ENCODE results near the gene ANKRD66.
"Not testable (repeated sequence)": the region's sequence is repeated elsewhere in the genome, so short reads cannot be mapped to it uniquely, and the experiment has no call there.

ANKRD66 gene

DNA sequence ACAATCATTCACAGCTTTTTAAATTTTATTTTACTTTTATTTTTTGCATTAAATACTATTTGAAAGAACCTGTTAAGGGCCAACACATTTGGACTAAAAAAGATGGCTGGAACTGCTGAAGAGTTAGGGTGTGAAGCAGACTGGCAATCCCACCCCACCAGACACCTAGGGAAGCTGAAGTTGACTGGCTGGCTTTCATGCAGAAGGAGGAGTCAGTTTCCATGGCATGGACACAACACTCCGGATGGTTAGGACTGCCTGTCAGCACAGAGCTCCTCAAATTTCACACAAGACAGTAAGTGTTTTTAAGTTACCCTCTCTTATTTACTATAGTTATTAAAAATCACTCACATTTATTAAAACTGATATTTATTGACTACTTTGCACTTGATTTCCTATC, at the start of gene ANKRD66:
Gene ANKRD66 (plus strand): TSS at position 238 of the 400 bp plus-strand sequence. CDS start 5,016 bp downstream, outside the sequence.
- DNase-seq (ENCODE audit: low read depth in 3 of 3, low spot score in 1 of 3), result no peak

DNA sequence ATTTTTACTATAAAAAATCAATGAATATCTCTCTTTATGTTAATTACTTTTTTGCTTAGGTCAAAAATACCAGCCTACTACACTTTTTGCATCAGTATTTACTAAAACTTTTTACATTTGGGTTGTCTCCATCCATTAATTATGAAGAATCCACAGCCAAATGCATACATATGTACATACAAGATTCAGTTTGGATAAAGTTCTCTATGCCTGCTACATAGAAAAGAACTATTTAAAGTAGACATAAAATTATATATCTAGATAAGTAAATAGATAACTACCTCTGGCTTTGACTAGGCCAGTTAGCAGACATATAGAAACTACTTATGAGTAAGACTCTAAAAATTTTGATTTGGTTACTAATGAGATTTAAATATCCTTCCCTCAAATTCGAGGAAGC, 46.8 kb upstream of the ANKRD66 start:
- no peak for DNase-seq (ENCODE audit: low read depth in 3 of 3, low spot score in 1 of 3)

DNA sequence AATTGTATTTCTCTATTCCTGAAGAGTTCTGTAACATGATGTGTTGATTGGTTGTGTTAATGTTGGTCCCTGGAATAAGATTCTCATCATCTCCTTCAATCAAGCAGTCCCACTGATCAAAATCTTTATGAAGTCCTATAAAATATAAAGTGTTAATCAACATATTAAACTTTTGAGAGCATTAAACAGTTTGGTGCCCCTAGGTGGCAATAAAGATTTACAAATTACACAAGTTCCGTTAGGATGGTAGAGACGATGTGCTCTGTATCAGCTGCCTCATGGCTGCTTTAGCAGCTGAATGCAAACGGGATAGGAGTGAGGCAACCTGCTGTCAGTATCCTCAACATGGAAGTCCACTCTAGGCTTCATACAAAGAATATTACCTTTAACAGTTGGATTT, 42.2 kb upstream of the ANKRD66 start:
- no peak for DNase-seq (ENCODE audit: low read depth in 3 of 3, low spot score in 1 of 3)

DNA sequence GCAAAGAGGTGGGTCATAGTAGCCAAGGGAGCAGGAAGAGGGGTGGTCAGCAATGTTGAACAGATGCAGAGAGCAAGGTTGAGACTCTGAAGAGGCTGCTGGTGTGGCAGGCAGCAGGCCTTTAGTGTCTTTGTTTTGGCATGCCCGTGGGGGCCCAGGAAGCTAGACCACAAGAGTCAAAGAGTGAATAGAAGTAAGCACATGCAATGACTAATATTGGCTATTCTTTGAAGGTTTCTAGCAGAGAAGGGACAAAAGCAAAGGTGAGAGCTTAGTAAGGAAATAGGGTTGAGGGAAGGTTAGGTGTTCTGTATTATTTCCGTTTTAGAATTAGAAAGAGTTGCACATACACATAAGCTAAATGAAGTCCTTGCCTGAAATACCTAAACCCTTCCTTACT, 40.3 kb upstream of the ANKRD66 start:
- no peak for DNase-seq (ENCODE audit: low read depth in 3 of 3, low spot score in 1 of 3)

DNA sequence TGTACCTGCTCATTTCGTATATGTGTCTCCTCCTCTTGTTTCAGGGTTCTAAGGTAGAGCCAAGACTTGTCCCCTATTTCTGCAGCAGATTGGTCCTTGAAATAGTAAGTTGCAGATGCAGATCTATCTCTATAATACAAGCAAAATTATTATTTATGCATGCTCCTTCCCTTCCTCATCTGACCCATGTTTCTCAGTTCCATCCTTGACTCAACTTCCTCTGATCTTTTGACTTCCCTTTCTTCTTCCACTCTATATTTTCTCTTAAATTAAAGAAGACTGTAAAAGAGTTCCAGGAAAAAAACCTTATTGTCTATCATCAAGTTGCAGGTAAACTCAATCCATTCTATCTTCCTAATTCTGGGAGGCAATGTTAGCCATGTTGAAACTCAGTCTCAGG, 35.2 kb upstream of the ANKRD66 start:
- no peak for DNase-seq (ENCODE audit: low read depth in 3 of 3, low spot score in 1 of 3)

DNA sequence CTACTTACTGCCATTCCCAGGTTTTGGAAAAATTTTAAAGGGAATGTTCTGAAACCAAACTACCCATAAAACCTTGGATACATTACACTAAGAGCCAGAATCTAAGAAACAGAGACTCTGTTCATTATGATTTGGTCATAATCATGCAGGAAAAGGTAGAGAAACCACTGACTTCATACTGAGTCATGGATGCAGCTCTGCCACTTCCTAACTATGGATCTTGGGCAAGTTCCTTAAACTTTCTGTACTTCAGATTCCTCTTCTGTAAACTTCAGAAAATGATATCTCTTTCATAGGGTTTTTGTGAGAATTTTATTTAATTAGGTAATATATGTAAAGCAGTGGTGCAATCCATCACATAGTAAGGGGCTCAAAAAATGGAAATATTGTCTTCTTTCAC, 31.6 kb upstream of the ANKRD66 start:
- DNase-seq (ENCODE audit: low read depth in 3 of 3, low spot score in 1 of 3), result no peak

DNA sequence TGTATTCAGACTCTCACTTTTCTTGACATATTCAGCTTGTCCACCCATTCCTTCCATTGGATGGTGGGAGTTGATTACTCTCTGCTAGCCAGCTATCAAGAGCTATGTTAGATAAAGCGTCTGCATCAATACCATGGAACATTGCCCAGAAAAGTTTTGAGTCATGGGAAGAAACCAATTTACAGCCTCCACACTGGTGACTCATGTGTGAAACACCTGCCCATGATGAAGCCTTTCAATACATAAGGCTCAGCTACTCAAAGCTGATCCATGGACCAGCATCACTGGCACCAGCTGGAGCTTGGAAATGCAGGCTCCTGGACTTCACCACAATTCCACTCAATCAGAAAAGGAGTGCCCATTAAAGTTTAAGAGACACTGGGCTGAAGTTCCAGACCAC, 27.6 kb upstream of the ANKRD66 start:
- DNase-seq (ENCODE audit: low read depth in 3 of 3, low spot score in 1 of 3), result no peak

DNA sequence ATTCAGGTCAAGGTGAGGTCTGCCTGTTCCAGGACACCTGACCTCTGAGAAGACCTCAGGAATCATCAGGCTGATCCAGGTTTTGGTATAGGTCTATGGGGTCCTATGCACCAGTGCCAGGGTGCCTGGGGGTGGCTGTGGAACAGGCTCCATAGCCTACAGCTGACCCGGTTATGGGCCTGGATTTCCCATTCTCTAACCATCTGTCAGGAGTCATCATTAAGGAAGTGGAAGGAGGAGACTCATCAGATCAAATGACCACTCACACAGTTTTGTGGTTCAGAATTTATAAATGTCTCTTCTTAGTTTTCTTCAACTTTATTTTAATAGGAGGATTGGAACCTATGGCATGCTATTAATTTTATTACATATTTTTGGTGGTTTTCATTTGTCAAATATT, 26.3 kb upstream of the ANKRD66 start:
- DNase-seq (ENCODE audit: low read depth in 3 of 3, low spot score in 1 of 3), result no peak

DNA sequence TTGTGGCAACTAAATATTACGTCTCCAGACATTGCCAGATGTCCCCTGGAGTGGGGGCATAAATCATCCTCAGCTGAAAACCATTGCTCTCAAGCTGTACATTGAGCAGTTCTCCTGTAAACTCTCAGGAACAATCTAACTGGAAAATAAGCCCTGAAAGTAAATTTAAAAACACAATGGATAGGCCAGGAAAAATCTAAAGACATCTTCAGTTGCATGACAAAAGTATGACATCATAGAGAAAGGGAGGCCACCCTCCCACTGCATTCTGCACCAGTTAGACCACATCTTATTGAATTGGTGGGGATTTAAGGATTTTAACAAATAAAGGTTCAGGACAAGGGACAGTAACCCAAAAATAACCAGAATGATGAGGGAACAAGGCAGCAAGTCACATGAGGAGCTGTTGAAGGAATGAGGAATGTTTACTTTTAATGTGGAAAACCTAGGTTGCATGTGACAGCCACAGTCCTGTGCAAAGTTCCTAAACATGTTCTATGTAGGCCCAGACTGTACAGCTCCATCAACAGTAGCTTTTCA, 16.9 kb upstream of the ANKRD66 start:
- no peak for DNase-seq (ENCODE audit: low read depth in 3 of 3, low spot score in 1 of 3)

DNA sequence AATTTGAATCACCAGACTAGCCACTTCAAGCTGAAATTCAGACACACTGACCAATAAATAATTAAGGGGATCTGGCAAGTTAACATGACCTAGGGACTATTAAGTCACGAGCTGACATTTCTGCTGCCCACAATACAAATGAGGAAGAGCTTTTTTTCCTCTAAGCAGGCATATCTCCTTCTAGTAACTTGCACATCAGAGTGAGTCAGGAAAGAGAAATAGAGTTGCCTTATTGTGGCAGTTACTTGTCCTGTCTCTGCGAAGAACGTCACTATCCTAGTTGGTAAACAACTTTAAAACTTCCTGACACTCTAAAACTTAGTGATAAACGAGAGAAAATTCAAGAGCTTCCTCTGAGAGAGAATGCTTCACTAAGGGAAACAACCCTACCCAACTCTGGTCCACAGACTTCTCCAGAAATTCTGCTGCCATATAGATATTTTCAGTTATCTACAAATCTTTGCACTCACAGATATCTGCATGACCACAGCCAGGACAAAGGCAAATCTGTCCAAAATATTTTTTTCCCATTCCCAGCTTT, 15.7 kb upstream of the ANKRD66 start:
- DNase-seq (ENCODE audit: low read depth in 3 of 3, low spot score in 1 of 3), result no peak

DNA sequence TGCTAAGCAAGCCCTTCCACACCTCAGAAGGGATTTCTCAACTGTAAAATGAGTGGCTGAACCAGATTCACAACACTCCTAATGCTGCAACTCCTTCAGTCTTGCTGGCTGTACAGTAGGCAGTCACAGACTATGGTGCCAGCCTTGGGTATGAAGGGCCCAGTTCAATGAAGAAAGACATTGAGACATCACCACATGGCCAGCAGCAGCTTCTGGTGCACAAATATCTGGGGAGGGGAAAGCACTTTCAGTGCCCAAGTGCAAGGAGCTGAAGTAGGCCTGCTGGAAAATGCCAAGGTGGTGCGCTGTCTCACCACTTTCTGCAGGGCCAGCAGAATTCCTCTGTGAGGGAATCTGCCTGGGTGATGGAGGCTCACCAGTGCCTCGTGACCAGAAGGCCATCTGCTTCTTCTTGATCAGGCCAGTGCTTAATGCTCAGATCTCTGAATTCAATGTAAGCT, 13.4 kb upstream of the ANKRD66 start:
- no peak for DNase-seq (ENCODE audit: low read depth in 3 of 3, low spot score in 1 of 3)

DNA sequence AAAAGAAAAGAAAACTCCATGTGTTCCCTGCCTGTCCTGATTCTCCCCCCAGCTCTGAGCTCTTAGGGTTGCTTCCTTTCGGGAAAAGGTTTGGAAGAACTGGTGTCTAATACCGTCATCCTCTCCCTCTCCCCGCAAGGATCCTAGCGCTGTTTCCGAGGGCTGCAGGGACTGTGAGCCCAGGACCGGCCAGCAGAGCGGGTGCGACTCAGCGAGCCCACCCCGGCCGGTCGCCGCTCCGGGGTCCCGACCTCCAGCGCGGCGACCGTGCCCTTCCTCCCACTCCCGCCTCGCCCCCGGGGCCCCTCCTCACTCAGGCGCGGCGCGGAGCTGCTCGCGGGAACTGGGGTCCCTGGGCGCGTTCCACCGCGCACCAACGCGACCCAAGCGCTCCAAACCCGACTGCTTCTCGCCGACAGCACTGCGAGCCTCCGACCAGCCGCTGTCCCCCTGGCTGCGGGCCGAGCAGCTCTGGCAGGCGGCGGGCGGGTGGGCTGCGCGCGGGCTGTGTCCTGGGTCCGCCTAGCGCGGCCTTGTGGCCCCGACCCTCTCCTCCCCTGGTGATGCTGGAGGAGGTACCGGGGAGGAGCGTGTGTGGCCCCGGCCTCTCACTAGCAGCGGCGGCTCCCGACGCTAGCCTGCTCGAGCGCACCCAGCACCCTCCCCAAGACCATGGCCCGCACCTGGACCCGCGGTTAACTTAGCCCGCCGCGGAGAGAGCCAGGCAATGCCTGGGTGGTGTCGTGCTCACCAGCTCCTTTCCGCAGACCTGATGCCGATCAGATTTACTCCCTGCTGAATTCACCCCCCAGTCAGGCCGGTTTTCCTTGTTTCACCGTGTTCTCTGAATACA, 11.6 kb upstream of the ANKRD66 start, which contains the start of gene PLA2G7:
Gene PLA2G7 (minus strand): TSS at position 509 of the 853 bp plus-strand sequence. CDS start 12,484 bp downstream, outside the sequence.
- DNase-seq (ENCODE audit: low read depth in 3 of 3, low spot score in 1 of 3), result no peak

DNA sequence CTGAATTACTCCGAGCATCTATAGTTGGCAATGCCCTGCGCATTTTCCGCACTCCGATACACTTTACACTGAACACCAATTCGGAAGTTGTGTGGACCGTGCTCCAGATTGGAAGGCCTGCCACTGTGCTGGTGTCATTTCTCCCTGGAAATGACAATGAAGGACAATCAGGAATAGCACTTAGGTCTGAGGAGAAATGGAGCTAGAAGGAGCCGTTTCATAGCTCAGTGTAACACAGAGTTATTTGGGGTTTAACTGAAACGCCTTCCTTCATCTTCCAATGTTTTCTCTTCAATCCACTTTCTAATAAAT, 11.1 kb upstream of the ANKRD66 start:
- DNase-seq (ENCODE audit: low read depth in 3 of 3, low spot score in 1 of 3), result no peak

DNA sequence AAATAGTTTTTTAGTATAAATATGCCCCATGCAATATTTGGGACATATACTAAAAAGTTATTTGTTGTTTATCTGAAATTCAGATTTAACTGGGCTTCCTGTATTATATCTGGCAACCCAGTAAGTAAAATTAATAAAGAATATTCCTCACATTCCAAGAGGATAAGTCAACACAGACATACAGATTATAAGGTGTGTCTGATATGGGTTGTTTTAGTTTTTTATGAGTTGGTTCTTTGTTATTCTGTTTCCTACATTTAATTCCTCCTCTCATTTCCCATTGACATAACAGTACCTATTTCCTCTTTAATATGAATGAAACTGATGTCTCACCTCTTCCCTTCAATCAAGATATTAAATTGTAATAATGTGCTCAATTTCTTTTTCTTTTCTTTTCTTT, 9.8 kb upstream of the ANKRD66 start:
- DNase-seq (ENCODE audit: low read depth in 3 of 3, low spot score in 1 of 3), result no peak

DNA sequence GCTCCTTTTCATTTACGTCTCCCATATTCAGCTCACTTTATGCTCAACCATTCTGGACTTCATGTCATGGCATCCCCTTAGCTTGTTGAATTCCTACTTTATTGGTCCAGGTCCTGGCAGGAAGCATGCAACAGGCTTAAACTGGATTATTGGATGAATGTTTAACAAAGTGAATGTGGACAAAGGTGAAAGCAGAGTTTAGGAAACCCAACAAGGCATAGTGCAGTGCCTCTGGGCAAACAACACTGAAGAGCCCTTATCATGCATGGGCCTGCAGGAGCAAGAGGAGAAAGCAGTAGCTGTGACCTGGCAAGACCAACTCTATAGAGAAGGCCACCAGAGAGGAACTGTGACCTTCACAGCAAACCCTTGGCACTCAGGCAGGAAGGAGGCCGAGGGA, 5.3 kb upstream of the ANKRD66 start:
- no peak for DNase-seq (ENCODE audit: low read depth in 3 of 3, low spot score in 1 of 3)

DNA sequence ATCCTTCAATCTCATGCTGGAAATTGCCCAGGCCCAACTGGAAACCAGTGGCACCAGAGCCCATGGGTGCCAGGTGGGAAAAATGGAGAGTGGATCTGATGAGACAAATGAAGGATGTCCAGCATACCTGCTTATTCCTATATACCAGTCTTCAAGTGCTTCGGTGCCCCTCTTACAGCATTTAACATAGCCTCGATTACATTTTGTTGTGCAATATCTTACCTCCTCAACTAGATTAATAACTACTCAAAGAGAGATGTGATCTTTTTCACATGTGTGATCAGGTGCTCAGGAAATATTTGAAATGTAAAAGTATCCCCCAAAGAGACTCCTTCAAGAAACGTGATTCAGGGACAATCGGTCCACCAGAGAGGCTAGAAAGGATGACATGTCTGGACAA, 4.8 kb upstream of the ANKRD66 start:
- DNase-seq (ENCODE audit: low read depth in 3 of 3, low spot score in 1 of 3), result no peak

DNA sequence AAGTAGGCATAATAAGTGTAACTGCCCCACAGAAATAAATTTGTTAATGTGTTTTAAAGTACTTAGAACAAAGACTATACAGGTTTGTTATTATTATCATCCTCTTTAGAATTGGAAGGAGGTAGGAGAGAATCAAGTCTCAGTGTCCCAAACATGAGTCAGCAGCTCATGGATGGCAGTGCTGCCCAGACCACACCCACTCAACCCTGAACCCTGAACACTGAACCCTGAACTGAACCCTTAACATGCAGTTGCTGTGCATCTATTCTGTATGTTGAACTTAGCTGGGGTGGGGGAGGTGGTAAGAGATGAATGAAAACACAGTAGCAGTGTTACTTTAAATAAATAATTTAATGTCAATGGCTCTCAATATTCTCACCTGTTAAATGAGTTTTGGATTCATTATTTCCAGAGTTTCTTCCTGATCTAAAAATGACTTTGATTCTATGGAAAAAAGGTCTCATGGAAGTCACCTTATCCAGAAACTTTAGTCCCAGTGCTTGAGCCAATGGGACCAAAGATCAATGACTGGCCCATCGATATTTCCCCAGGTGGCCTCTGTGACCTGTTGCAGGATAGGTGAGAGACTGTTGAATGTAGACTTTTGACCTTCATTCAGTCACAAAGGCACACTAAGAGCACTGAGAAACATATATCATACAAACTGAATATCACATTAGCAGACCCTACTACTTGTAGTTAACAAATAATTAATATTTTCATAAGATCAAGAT, 3.1 kb upstream of the ANKRD66 start:
- no peak for DNase-seq (ENCODE audit: low read depth in 3 of 3, low spot score in 1 of 3)

DNA sequence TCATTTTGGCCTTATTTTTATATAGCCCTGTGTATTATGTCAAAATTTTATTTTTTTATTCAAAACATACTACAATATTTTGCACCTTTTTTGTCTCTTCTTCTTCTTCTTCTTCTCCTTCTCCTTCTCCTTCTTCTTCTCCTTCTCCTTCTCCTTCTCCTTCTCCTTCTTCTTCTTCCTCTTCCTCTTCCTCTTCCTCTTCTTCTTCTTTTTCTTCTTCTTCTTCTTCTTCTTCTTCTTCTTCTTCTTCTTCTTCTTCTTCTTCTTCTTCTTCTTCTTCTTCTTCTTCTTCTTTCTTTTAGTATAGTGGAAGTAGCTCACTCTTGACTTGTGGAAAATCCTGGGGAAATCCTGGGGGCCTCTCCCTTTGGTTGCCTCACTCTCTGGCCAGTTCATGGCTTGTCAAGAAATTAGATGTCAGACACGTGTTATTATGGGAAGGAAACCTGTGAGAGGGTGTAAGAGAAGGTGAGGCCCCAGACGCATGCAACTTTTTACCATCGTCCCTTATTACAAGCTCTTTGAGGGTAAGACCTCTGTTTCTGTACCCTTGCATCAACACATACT, 2.5 kb upstream of the ANKRD66 start:
- not testable (repeated sequence) for DNase-seq (ENCODE audit: low read depth in 3 of 3, low spot score in 1 of 3)

DNA sequence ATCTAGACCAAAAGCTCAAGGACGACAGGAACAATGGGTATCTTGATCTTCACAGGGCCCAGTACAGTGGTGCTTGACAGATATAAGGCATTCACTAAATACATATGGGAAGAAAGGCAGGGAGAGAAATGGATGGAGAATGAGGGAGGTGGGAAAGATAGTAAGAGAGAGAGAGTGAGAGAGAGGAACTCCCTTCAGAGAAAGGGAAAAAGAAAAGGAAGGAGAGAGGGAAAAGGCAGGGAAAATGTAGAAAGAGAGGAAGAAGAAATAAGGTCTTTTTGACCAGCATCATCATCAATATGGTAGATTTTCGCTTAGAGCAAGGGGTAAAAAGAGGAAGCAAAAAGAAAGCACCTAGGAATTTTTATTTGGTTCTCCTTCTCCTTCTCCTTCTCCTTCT, 760 bp upstream of the ANKRD66 start:
- no peak for DNase-seq (ENCODE audit: low read depth in 3 of 3, low spot score in 1 of 3)

DNA sequence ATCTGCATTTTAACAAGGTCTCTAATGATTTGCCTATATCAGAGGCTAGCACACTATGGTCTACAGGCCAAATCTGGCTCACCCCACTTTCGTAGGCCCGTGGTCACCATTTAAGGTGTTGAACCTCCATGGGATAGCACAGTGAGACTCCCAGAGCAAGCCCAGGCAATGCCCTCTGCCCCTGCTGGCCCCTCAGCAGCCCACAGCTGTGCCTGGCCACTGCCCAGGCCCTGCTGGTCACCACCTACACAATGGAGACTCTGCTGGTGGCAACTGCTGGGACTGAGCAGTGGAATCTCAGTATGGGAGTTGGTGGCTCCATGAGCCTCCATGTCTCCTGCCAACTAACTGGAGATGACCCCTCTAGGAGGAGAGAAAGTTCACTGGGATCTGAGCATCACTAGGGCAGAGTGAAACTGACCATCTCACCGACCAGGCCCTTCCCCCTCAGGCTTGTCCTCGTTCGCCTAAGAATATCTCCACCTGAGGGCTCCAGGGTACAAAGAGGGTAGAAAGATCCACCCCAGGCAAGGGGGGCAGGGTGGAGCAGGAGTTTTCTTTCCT, 2.3 kb downstream of the ANKRD66 start:
- DNase-seq (ENCODE audit: low read depth in 3 of 3, low spot score in 1 of 3), result no peak

DNA sequence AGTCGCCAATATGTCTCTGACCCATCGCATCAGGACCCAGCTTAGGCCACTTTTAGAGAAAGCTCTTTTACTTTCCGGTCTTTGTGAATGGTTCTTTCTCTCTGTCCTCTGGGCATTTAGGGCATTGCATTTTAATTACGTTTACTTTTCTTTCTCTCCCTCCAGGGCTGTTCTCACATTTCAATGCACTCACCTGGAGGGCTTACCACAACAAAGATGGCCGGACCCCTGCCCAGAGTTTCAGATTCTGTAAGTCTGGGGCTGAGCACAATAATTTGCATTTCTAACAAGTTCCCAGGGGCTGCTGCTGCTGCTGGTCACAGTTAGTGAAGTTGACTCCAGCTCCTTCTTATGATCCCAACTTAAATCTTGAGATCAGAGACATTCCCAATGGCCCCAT, 3.0 kb downstream of the ANKRD66 start:
- no peak for DNase-seq (ENCODE audit: low read depth in 3 of 3, low spot score in 1 of 3)

Data from stimulated activated CD4-positive, alpha-beta T cell treated with anti-CD3 and anti-CD28 coated beads, TNF-alpha, amount 100 ng/mL, for 1 hour (primary cell).